Measurements from ENCODE around the gene B4GAT1. TPM values are rescaled to one million over a fixed set of nuclear protein-coding genes. Genes with fewer than 3 reads are reported as not detected.

B4GAT1 gene
- total and polyA plus RNA-seq, 9 of the 15 experiments (the other 6 are each of a cell fraction or from before 2014, with no cell fraction given): 0.86 to 9.5 (median 3.8) TPM

DNA sequence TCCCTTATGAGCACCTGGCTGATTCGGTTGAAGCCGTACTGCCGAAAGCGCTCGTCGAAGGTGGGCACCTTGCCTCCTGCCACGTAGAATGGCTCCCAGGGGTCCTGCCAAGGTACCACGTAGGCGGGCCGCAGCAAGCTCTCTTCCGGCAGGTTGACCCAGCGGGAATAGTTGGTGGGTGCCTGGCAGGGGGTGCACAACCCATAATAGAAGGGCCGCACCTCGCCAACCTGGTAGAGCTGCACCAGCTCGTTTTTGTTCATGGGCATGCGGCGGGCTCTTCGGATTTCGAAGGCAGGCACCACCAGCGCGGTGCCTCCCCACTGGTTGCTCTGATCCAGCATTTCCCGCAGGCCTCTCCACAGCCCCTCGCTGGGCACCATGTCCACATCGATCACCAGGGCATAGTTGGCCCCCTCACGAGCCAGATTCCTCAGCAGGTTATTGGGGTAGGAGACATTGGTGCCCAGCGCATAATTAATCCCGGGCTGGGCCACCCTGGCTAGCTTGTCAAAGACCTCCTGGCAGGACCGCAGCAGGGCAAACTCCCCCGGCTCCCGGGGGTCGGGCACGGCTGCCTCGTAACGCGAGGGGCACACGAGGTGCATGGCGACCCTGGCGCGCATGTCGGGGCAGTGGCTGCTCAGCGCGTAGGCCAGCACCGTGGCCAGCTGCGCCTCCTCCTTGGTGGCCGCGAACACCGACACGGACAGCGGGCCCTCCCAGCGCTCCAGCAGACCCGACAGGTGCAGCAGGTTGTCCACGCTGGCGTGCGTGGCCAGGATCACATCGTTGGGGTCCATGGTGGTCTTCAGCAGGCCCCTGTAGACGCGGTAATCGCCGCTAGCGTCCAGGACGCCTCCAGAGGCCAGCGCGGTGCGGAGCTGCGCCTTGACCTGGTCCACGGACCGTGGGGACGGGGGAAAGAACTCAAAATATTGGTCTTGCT is 679 bp downstream of the B4GAT1 start:
- Histone ChIP-seq H4K20me1 (replicated peaks; ENCODE audit: control insufficient read depth, insufficient read depth, low read length) (no peaks in the 10 kb centered on the region), H3K4me3 (peak overlapping the region; percentile 67), H2AFZ (ENCODE audit: low read depth, low read length) (peak overlapping the region; percentile 97), H3K9me1 (ENCODE audit: control insufficient read depth, insufficient read depth, low read length) (no peaks in the 10 kb centered on the region), H3K27ac (ENCODE audit: extremely low read depth, low read depth, low read length) (peak overlapping the region; percentile 57; the same call in 2 of the 3 replicates), H3K79me2 (ENCODE audit: control insufficient read depth, insufficient read depth, low read length) (peaks cover 23% of the 10 kb centered on the region), H3K4me2 (ENCODE audit: insufficient read depth, low read length) (peak overlapping the region; percentile 95), H3K36me3 (ENCODE audit: control insufficient read depth, insufficient read depth, low read length) (peaks cover 15% of the 10 kb centered on the region; the same call in 2 of the 3 replicates), H3K9ac (ENCODE audit: insufficient read depth in 1 of 2, low read depth in 2 of 2, low read length in 2 of 2) (peak overlapping the region; percentile 64 to 99), H3K4me1 (replicated peaks in 1 of 2; ENCODE audit: control insufficient read depth in 2 of 2, insufficient read depth in 2 of 2, low read length in 2 of 2) (peaks cover 28 to 40% of the 10 kb centered on the region in 2 experiments), H3K27me3 (ENCODE audit: control insufficient read depth in 2 of 2, insufficient read depth in 2 of 2, low read length in 2 of 2) (no peaks in the 10 kb centered on the region), H3K9me3 (replicated peaks; ENCODE audit: control insufficient read depth, insufficient read depth, low read depth, low read length) (no peaks in the 10 kb centered on the region)
- CTCF ChIA-PET (ENCODE audit: low intra/inter-chr PET ratio): no interaction called here
- DNase-seq (ENCODE audit: extremely low read depth in 1 of 4, low spot score in 3 of 4): no peak
- no peak for FAIRE-seq
- intact Hi-C loops (cut with micrococcal nuclease): no loop called here
- POLR2A ChIA-PET: interaction anchor here (0.7 to 2.0 kb wide), 5 partner anchors 14 to 524 kb away, joined by 3 to 12 read pairs (median 5); partner anchors contain the start of gene YIF1A
- 69% methylated on average over 68 of the region's 68 CpGs for WGBS (ENCODE audit: insufficient coverage, low coverage, missing lambda C conversion rate)
- no TSS peak for BruUV-seq (replicated peaks)
- in situ Hi-C loops (cut with MboI): no loop called here
- no peak for ATAC-seq
- TF ChIP-seq, protein P1, sequence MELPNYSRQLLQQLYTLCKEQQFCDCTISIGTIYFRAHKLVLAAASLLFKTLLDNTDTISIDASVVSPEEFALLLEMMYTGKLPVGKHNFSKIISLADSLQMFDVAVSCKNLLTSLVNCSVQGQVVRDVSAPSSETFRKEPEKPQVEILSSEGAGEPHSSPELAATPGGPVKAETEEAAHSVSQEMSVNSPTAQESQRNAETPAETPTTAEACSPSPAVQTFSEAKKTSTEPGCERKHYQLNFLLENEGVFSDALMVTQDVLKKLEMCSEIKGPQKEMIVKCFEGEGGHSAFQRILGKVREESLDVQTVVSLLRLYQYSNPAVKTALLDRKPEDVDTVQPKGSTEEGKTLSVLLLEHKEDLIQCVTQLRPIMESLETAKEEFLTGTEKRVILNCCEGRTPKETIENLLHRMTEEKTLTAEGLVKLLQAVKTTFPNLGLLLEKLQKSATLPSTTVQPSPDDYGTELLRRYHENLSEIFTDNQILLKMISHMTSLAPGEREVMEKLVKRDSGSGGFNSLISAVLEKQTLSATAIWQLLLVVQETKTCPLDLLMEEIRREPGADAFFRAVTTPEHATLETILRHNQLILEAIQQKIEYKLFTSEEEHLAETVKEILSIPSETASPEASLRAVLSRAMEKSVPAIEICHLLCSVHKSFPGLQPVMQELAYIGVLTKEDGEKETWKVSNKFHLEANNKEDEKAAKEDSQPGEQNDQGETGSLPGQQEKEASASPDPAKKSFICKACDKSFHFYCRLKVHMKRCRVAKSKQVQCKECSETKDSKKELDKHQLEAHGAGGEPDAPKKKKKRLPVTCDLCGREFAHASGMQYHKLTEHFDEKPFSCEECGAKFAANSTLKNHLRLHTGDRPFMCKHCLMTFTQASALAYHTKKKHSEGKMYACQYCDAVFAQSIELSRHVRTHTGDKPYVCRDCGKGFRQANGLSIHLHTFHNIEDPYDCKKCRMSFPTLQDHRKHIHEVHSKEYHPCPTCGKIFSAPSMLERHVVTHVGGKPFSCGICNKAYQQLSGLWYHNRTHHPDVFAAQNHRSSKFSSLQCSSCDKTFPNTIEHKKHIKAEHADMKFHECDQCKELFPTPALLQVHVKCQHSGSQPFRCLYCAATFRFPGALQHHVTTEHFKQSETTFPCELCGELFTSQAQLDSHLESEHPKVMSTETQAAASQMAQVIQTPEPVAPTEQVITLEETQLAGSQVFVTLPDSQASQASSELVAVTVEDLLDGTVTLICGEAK (IDR thresholded peaks at IDR 0.05): peak; percentile 14; the same call in 1 of the 2 replicates
- TF ChIP-seq, protein P1 (CRISPR knock-in tag; IDR thresholded peaks at IDR 0.05): no peak
- TF ChIP-seq ETV6 (IDR thresholded peaks at IDR 0.05; ENCODE audit: borderline replicate concordance in 1 of 2, low read depth in 2 of 2, low read length in 1 of 2) (no peak), ETV6 (CRISPR knock-in tag; IDR thresholded peaks at IDR 0.05; ENCODE audit: borderline replicate concordance) (no peak), ZBTB33 (CRISPR knock-in tag; IDR thresholded peaks at IDR 0.05) (peak; percentile 85), NR3C1 (CRISPR knock-in tag; IDR thresholded peaks at IDR 0.05) (0 out of 2 replicates have a peak, but pooled peaks have one; percentile 31), SPI1 (IDR thresholded peaks at IDR 0.05; ENCODE audit: borderline replicate concordance, low read depth, low read length) (no peak), CREB1 (IDR thresholded peaks at IDR 0.05) (no peak), CREB1 (CRISPR knock-in tag; IDR thresholded peaks at IDR 0.05) (0 out of 2 replicates have a peak, but pooled peaks have one; percentile 34), FIP1L1 (IDR thresholded peaks at IDR 0.05; ENCODE audit: low read depth, low read length, poor library complexity, severe bottlenecking) (peak; percentile 58)
